Upper lobe of right lung (tissue), 1 donor: Measurements from ENCODE around the gene FANCC. TPM values are rescaled to one million over a fixed set of nuclear protein-coding genes. Genes with fewer than 3 reads are reported as not detected.
"Not testable (repeated sequence)": the region's sequence is repeated elsewhere in the genome, so short reads cannot be mapped to it uniquely, and the experiment has no call there.

Experiments
- ATAC-seq: fragments of 200-7000 bp; cut with Tn5 transposase; one replicate; pipeline ENCODE4 v1.9.1; 2020; ENCODE audit warnings: mild to moderate bottlenecking, moderate library complexity
- DNase-seq: peaks from one replicate; pipeline ENCODE4 v3.0.0-alpha.2; 2020
- H3K27ac ChIP-seq: fragments of 200-600 bp; one replicate; pipeline ENCODE4 v1.8.0; 2022
- H3K27me3 ChIP-seq: fragments of 200-600 bp; one replicate; pipeline ENCODE4 v1.8.0; 2022; ENCODE audit warnings: mild to moderate bottlenecking
- H3K36me3 ChIP-seq: fragments of 200-600 bp; one replicate; pipeline ENCODE4 v1.8.0; 2022
- H3K4me1 ChIP-seq: fragments of 200-600 bp; one replicate; pipeline ENCODE4 v1.8.0; 2022
- H3K4me3 ChIP-seq: fragments of 200-600 bp; one replicate; pipeline ENCODE4 v1.8.0; 2022; ENCODE audit warnings: mild to moderate bottlenecking
- H3K9me3 ChIP-seq: fragments of 200-600 bp; one replicate; pipeline ENCODE4 v1.8.0; 2022
- CTCF ChIP-seq: fragments of 200-600 bp; IDR thresholded peaks from one replicate; pipeline ENCODE4 v1.8.0; 2022; ENCODE audit warnings: antibody characterized with exemption
- intact Hi-C: fragments of 100-400 bp; cut with DNase I; formaldehyde crosslinking; loops from one replicate; pipeline ENCODE4 v1.11.0; 2022
- total RNA-seq: library from RNA; stranded (reverse); fragmentation: NEBNext Ultra II Directional; extraction: Animal tissue kit (Norgen Biotek cat#: 25700); gene quantifications from one replicate; pipeline ENCODE4 v1.2.1, GENCODE V29; 2021
- donor health status: DM: no; HTN: yes; CAD: no; lungs with severe emphysema.

The FANCC gene
- total RNA-seq, 1 donor from 2014 or later, result 13.5 TPM

- no peaks in the 10 kb centered on the region for H3K9me3 ChIP-seq
- no peak for ATAC-seq
- no peak overlapping the region for H3K4me3 ChIP-seq
- H3K36me3 ChIP-seq, result no peaks in the 10 kb centered on the region
- DNase-seq, result no peak
- H3K27ac ChIP-seq, result no peak overlapping the region
- H3K4me1 ChIP-seq, result peaks cover 15% of the 10 kb centered on the region
- H3K27me3 ChIP-seq, result no peaks in the 10 kb centered on the region
- intact Hi-C loops, result no loop called here
- TF ChIP-seq CTCF, result no peak
Measured at GRCh38 chr9:95305770-95306492, 11.6 kb downstream of the FANCC start.

- H3K4me1 ChIP-seq, result peaks cover 15% of the 10 kb centered on the region
- no peak for TF ChIP-seq CTCF
- no peaks in the 10 kb centered on the region for H3K36me3 ChIP-seq
- no peak overlapping the region for H3K27ac ChIP-seq
- DNase-seq, result no peak
- ATAC-seq, result no peak
- H3K27me3 ChIP-seq, result no peaks in the 10 kb centered on the region
- H3K9me3 ChIP-seq, result no peaks in the 10 kb centered on the region
- no peak overlapping the region for H3K4me3 ChIP-seq
- intact Hi-C loops, result no loop called here
Measured at GRCh38 chr9:95302479-95302878, 15.0 kb downstream of the FANCC start.

- H3K4me1 ChIP-seq, result peaks cover 12% of the 10 kb centered on the region
- H3K27me3 ChIP-seq, result no peaks in the 10 kb centered on the region
- no peak overlapping the region for H3K4me3 ChIP-seq
- ATAC-seq (no peak), DNase-seq (no peak)
- H3K27ac ChIP-seq, result no peak overlapping the region
- no peaks in the 10 kb centered on the region for H3K9me3 ChIP-seq
- H3K36me3 ChIP-seq, result no peaks in the 10 kb centered on the region
- intact Hi-C loops, result no loop called here
- TF ChIP-seq CTCF, result no peak
Measured at GRCh38 chr9:95297760-95298159, 19.7 kb downstream of the FANCC start.

GRCh38 chr9:95297316-95297715 lies 20.2 kb downstream of the FANCC start:
- peaks cover 8% of the 10 kb centered on the region for H3K4me1 ChIP-seq
- no peaks in the 10 kb centered on the region for H3K9me3 ChIP-seq
- ATAC-seq, result no peak
- H3K27me3 ChIP-seq, result no peaks in the 10 kb centered on the region
- no peak for TF ChIP-seq CTCF
- no peak overlapping the region for H3K27ac ChIP-seq
- no peak overlapping the region for H3K4me3 ChIP-seq
- DNase-seq, result no peak
- no peaks in the 10 kb centered on the region for H3K36me3 ChIP-seq
- intact Hi-C loops, result no loop called here

- H3K27me3 ChIP-seq, result no peaks in the 10 kb centered on the region
- TF ChIP-seq CTCF, result no peak
- H3K4me3 ChIP-seq, result no peak overlapping the region
- no peak for DNase-seq
- no peaks in the 10 kb centered on the region for H3K9me3 ChIP-seq
- ATAC-seq, result no peak
- intact Hi-C loops, result no loop called here
- peaks cover 7% of the 10 kb centered on the region for H3K4me1 ChIP-seq
- H3K27ac ChIP-seq, result no peak overlapping the region
- no peaks in the 10 kb centered on the region for H3K36me3 ChIP-seq
Measured at GRCh38 chr9:95296761-95297160, 20.7 kb downstream of the FANCC start.

GRCh38 chr9:95293296-95293695 lies 24.2 kb downstream of the FANCC start:
- H3K4me1 ChIP-seq, H3K27me3 ChIP-seq, ATAC-seq, H3K27ac ChIP-seq, DNase-seq, intact Hi-C loops, H3K36me3 ChIP-seq, H3K9me3 ChIP-seq, H3K4me3 ChIP-seq: not testable (repeated sequence)
